HS-5 (cell line): ENCODE data around the gene CHRND.

ENCODE experiments used
- DNase-seq: peaks from one replicate; pipeline ENCODE4 v3.0.0-alpha.2; 2012; ENCODE audit warnings: low read depth

Gene CHRND

GRCh38 chr2:232488097-232488711 is 37.8 kb upstream of the CHRND start:
- no peak for DNase-seq

DNA sequence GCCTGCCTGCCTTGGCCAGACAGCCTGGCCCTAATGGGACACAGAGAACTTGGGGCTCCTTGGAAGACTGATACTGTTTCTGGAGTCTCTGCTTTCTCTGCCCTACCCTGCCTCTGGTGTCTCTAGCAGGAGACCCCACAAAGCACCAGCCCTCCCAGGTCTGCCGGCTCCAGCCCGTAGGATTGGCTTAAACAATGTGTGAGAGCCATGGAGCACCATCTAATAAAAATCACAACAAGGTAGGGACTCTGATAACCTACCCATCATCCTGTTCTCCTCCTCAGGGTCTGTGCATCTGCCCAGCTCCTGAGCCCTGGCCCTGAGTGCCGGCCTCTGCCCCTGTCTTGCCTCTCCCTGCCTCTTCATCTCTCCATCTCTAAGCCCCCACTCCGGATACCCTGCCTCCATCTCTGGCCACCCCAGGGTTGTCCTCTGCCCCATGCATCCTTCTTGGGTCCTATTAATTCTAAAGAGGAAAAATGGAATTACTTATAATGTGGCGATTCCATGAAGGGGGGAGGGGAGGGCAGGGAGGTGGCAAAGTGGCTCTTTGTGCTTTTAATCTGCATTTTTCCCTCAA is 37.1 kb upstream of the CHRND start:
- DNase-seq: no peak

DNA sequence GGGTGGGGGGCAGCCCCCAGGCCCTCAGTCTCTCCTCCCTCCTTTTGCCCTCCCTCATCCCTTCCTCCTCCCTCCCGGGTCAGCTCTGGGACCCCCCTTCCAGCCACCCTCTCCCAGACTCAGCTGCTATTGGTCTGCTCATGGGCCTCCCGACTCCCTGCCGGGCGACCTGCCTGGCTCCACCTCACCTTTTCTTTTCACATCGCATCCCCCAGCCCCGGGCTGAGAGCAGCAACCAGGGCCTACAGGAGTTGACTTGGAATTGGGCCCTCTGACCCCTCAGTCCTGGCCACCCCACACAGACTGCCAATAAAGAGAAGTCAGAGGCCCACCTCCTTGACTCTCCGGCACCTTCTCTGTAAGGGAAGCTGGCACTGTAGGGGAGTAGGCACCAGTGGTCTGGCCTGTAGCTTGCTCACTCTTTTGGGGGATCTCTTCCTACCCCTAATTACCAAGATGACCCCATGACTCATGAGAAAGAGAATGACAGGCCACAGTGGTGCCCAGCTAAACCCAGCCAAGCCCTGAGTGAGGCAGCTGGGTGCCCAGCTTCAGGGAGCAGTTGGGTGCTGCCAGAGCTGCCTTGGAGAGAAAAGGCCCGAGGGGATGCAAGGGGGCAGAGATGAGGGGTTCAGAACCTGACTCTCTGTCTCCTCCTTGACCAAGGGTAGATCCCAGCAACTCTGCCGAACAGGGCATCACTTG is 36.3 kb upstream of the CHRND start:
- DNase-seq: no peak

GRCh38 chr2:232490221-232491138 is 35.5 kb upstream of the CHRND start:
- no peak for DNase-seq

DNA sequence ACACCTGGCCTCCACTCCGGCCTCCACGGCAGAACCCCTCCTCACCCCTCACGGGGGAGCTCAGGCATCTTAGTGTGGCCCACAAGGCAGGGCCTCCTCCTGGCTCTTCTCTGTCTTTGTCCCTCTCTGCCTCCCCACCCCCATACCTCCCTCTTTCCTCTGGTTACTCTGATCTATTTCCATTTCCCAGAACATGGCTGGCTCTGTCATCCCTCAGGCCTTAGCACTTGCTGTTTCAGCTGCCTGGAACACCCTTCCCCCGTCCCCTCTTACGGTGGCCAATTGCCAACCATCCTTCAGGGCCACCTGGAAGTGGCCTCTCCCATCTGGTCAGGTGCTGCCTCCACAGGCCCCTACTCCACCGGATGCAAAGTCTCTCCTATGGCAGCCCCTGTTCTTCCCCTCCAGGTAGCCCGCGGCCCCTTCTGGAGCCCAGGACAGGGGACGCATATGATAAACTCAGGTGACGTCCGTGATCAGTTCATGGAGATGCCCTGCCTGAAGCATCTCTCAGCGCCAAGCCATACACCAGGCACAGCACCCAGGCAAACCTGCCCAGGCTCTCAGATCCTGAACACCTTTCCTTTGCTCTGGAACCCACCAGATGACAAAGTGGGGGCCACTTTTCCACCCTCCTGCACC is 34.7 kb upstream of the CHRND start:
- no peak for DNase-seq

- no peak for DNase-seq
These were observed 33.6 kb upstream of the CHRND start for GRCh38 chr2:232492236-232492848.

- DNase-seq: no peak
These were observed 32.8 kb upstream of the CHRND start for GRCh38 chr2:232492963-232493700.

GRCh38 chr2:232493701-232494474 is 32.1 kb upstream of the CHRND start:
- no peak for DNase-seq

GRCh38 chr2:232494542-232494941 is 31.4 kb upstream of the CHRND start:
- no peak for DNase-seq

DNA sequence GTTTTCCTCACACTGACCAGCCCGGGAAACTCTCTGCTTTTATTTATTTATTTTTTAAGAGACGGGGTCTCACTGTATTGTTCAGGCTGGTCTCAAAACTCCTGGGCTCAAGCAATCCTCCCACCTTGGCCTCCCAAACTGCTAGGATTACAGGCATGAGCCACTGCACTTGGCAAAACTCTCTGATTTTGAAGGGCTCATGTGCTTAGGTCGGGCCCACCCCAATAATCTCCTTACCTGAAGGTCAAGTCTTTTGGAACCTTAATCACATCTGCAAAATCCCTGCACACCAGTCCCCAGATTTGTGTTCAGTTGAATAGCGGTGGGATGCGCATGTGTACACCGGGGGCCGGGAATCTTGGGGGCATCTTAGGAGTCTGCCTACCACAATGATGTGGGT is 30.7 kb upstream of the CHRND start:
- DNase-seq: no peak

- DNase-seq: no peak
These were observed 29.3 kb upstream of the CHRND start for GRCh38 chr2:232496501-232497270.

- no peak for DNase-seq
These were observed 28.6 kb upstream of the CHRND start for GRCh38 chr2:232497348-232497747.

DNA sequence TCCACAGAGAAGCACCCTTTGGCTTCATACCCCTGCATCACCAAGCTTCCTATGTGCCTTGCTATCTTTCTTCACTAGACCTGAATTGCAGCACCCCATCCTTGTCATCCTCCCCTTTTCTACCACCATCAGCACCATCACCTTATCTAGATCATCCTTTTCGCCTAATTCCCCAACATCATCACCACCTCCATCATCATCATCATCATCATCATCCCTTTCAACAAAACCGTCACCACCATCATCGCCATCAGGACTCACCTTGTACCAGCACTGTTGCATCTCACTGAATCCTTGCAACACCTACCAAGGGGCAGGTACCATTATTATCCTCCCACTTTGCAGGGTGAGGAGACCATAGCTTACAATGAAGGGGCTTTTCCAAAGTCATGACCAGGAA is 27.5 kb upstream of the CHRND start:
- DNase-seq: no peak

- no peak for DNase-seq
These were observed 24.6 kb upstream of the CHRND start for GRCh38 chr2:232501331-232501771.

DNA sequence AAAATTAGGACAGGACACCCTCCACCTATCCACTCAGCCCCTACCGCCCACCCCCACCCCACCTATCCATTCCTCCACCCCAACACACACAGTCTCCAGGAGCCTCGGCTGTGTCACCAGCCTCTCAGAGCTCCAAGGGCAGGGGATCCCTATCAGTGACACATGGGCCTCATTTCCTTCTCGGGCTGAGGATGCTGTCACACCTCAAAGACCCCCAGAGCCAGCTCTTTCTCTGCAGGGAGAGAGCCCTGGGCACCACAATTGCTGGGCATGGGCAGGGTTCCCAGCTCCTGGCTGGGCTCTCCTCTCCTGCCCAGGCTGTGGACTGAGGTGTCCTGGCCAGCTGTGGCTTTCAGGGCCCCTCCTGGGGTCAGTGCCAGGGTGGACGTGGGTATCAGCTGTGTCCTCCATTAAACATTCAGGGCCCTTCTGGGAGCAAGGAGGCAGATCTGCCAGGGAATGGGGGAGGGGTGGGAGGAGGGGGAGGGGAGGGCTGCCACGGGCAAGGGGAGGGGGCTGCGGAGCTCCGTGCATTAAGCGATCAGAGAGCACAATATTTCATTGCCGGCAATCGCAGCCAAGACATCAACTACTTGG is 24.1 kb upstream of the CHRND start:
- no peak for DNase-seq

DNA sequence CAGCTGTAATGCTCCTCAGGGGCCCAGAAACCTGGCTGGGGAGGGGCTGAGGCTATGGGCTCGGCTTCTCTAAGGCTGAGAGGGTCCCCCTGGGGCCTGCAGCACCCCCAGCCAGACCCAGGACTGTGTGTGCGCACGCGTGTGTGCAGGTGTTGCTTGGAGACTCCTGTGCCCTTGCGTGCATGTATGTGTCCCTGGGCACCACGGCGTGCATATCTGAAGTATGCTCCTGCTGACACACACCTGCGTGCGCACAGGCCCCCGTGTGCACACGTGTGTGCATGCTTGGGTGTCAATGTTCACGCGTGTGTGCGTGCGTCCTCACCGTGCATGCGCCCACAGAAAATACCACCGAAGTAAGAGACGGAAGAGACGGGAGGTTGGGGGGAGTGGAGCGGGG is 23.4 kb upstream of the CHRND start:
- no peak for DNase-seq

DNA sequence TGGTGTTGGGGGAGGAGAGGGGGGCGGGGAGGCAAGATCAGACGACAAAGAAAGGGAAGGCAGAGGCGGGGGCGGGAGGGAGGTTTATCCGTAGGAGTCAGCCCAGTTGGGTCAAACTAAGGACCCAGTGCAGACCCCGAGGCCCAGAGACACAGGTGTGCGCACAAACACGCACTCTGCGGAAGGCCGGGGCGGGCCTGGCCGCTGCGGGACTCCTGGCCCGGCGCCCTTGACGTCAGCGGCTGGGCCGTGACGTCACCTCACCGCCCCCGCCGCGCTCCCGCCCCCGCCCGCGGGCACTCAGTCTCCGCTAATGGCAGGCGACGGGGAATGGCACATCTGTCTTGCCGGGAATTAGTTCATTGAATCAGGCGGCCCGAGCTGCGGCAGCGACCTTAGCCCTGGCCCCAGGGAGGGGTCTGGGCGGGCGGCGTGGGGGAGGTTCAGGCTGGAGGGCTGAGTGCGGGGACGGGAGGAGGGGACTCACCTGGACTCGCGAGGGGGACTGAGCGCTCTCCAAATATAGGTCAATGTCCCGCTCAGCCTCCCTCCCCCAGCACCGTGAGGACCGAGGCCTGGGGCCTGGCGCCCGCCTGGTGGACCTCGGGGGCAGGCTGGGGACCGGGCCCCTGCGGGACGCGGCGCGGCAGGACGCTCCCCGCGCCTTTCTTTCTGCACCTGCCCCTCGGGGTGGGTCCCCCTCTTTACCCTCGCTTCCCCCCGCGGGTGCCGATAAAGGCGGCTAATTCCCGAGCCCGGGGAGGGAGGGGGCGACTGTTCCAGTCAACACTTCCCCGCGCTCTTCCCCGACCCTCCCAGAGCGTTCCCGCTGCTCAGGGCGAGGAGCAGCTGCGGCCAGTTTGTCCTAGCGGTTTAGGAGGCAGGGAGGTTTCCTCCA is 22.8 kb upstream of the CHRND start:
- no peak for DNase-seq

GRCh38 chr2:232503809-232504323 is 22.1 kb upstream of the CHRND start:
- DNase-seq: no peak
